IMR-90 (cell line): ENCODE measurements around the gene MAGEF1. TPM values are rescaled to one million over a fixed set of nuclear protein-coding genes. Genes with fewer than 3 reads are reported as not detected.

ENCODE experiments used
- ATAC-seq: fragments of 200-7000 bp; cut with Tn5 transposase; 2 replicates; pipeline ENCODE4 v1.9.1; 2020; ENCODE audit warnings: low read depth, mild to moderate bottlenecking, moderate library complexity
- BruUV-seq: library from RNA; stranded (reverse); fragments of 400-500 nt; replicated peaks from 2 replicates; lab custom pipeline; 2021; lab: Mats Ljungman, UMichigan
- CTCF ChIA-PET: fragments of 300-600 bp; formaldehyde crosslinking; extraction: SDS; loops from one replicate; lab custom pipeline; 2021; ENCODE audit warnings: antibody characterized with exemption; lab: Yijun Ruan, JAX
- POLR2A ChIA-PET: fragments of 300-600 bp; sonication (Branson Sonifier 250); formaldehyde crosslinking; loops from one replicate; lab custom pipeline; 2022; ENCODE audit warnings: antibody characterized with exemption; ENCODE audit not compliant: unreplicated experiment; lab: Charles Lee
- DNase-seq: peaks from one replicate; pipeline ENCODE4 v3.0.0; 2013
- H2AFZ ChIP-seq: replicated peaks from 2 replicates; pipeline ENCODE3; 2013; ENCODE audit warnings: low read length, mild to moderate bottlenecking; ENCODE audit not compliant: poor library complexity
- H2AK5ac ChIP-seq: 2 replicates; pipeline ENCODE4 v1.6.1; 2013; ENCODE audit warnings: low read depth, low read length, inconsistent platforms
- H2AK9ac ChIP-seq: replicated peaks from 2 replicates; pipeline ENCODE3; 2013; ENCODE audit warnings: mild to moderate bottlenecking, low read depth, low read length, moderate library complexity; ENCODE audit not compliant: poor library complexity
- H2BK120ac ChIP-seq: 2 replicates; pipeline ENCODE4 v1.6.1; 2013; ENCODE audit warnings: low read depth, low read length, inconsistent platforms
- H2BK15ac ChIP-seq: 3 replicates; pipeline ENCODE4 v1.6.1; 2013; ENCODE audit warnings: low read depth, low read length, inconsistent platforms
- H2BK20ac ChIP-seq: 2 replicates; pipeline ENCODE4 v1.6.1; 2013; ENCODE audit warnings: low read depth, mild to moderate bottlenecking, inconsistent platforms, low read length, moderate library complexity
- H2BK5ac ChIP-seq: 2 replicates; pipeline ENCODE4 v1.6.1; 2013; ENCODE audit warnings: mild to moderate bottlenecking, low read depth, low read length, inconsistent platforms; ENCODE audit not compliant: poor library complexity, severe bottlenecking
- H3K14ac ChIP-seq: replicated peaks from 2 replicates; pipeline ENCODE4 v1.6.1; 2013; ENCODE audit warnings: low read depth, low read length, inconsistent platforms
- H3K18ac ChIP-seq: 2 replicates; pipeline ENCODE4 v1.6.1; 2013; ENCODE audit warnings: low read depth, low read length, control low read depth
- H3K23ac ChIP-seq: 2 replicates; pipeline ENCODE4 v1.6.1; 2013; ENCODE audit warnings: low read depth, low read length, inconsistent platforms
- H3K27ac ChIP-seq: 2 replicates; pipeline ENCODE4 v1.5.1; 2013; ENCODE audit warnings: mild to moderate bottlenecking, control low read depth, low read length; ENCODE audit not compliant: insufficient read depth
- H3K27me3 ChIP-seq: 2 replicates; pipeline ENCODE4 v1.6.1; 2013; ENCODE audit warnings: low read length; ENCODE audit not compliant: control insufficient read depth, insufficient read depth
- H3K36me3 ChIP-seq: 2 replicates; pipeline ENCODE4 v1.6.1; 2013; ENCODE audit warnings: low read length, mixed read lengths; ENCODE audit not compliant: control insufficient read depth, insufficient read depth
- H3K4ac ChIP-seq: 2 replicates; pipeline ENCODE4 v1.6.1; 2013; ENCODE audit warnings: low read depth, low read length, inconsistent platforms
- H3K4me1 ChIP-seq: 2 replicates; pipeline ENCODE4 v1.6.1; 2013; ENCODE audit warnings: low read length, mixed read lengths; ENCODE audit not compliant: control insufficient read depth, insufficient read depth
- H3K4me2 ChIP-seq: 2 replicates; pipeline ENCODE4 v1.6.1; 2013; ENCODE audit warnings: low read depth, mild to moderate bottlenecking, control low read depth, low read length, moderate library complexity
- H3K4me3 ChIP-seq: 2 replicates; pipeline ENCODE4 v1.5.1; 2013; ENCODE audit warnings: low read depth, mild to moderate bottlenecking, control low read depth, low read length, moderate library complexity; ENCODE audit not compliant: insufficient read depth
- H3K56ac ChIP-seq: 2 replicates; pipeline ENCODE4 v1.6.1; 2013; ENCODE audit warnings: low read length, inconsistent platforms; ENCODE audit not compliant: insufficient read depth; ENCODE audit errors: extremely low read depth
- H3K79me1 ChIP-seq, 2 experiments: 2 replicates each; pipeline ENCODE4 v1.6.1; 2013; ENCODE audit warnings: low read length in 2 of 2, inconsistent platforms in 1 of 2, low read depth in 1 of 2
- H3K9ac ChIP-seq: 2 replicates; pipeline ENCODE4 v1.6.1; 2013; ENCODE audit warnings: low read depth, low read length, control low read depth
- H3K9me1 ChIP-seq: 2 replicates; pipeline ENCODE4 v1.6.1; 2013; ENCODE audit warnings: low read length, inconsistent platforms; ENCODE audit not compliant: insufficient read depth
- H3K9me3 ChIP-seq: 2 replicates; pipeline ENCODE4 v1.6.1; 2013; ENCODE audit warnings: low read length; ENCODE audit not compliant: control insufficient read depth, insufficient read depth
- H4K20me1 ChIP-seq: 2 replicates; pipeline ENCODE4 v1.6.1; 2013; ENCODE audit warnings: low read length, inconsistent platforms; ENCODE audit not compliant: insufficient read depth
- H4K5ac ChIP-seq: 2 replicates; pipeline ENCODE4 v1.6.1; 2013; ENCODE audit warnings: mild to moderate bottlenecking, low read depth, low read length, control low read depth
- H4K8ac ChIP-seq, 2 experiments: 2 replicates each; pipeline ENCODE4 v1.6.1; 2013; ENCODE audit warnings: low read depth in 2 of 2, low read length in 2 of 2, control low read depth in 1 of 2, inconsistent platforms in 1 of 2
- H4K91ac ChIP-seq: 2 replicates; pipeline ENCODE4 v1.6.1; 2013; ENCODE audit warnings: low read depth, low read length, inconsistent platforms; ENCODE audit not compliant: insufficient read depth
- CEBPB ChIP-seq: IDR thresholded peaks from 2 replicates; pipeline ENCODE4 v1.6.1; 2012; ENCODE audit warnings: low read depth, low read length, improper control_type of control experiment
- CHD1 ChIP-seq: IDR thresholded peaks from 2 replicates; pipeline ENCODE4 v1.6.1; 2012; ENCODE audit warnings: low read depth, low read length, improper control_type of control experiment
- FOS ChIP-seq: fragments of 150-350 bp; IDR thresholded peaks from 2 replicates; pipeline ENCODE4 v1.6.1; 2016; ENCODE audit warnings: low read depth, low read length
- WGBS, 2 experiments: methylation state at CpG; one replicate each; pipeline versions ENCODE4 v1.1.5 to v1.1.7; 2013; ENCODE audit warnings: missing lambda C conversion rate in 2 of 2; ENCODE audit not compliant: insufficient read length in 1 of 2; ENCODE audit errors: extremely low coverage in 2 of 2; 5-methylcytosine and 5-hydroxymethylcytosine counted together
- dilution Hi-C: fragments of 300-500 bp; cut with HindIII; formaldehyde crosslinking; loops from one replicate; pipeline ENCODE4 v1.14.3; 2018; ENCODE audit warnings: low sequenced_read_pairs; ENCODE audit not compliant: unreplicated experiment
- in situ Hi-C: fragments of 300-500 bp; cut with MboI; formaldehyde crosslinking; loops from 3 replicates; pipeline ENCODE4 v1.14.3; 2019; ENCODE audit warnings: low sequenced_read_pairs, inconsistent platforms, mixed read lengths
- intact Hi-C: fragments of 100-400 bp; cut with micrococcal nuclease; formaldehyde crosslinking; loops from 2 replicates; pipeline ENCODE4 v1.10.0; 2022
- polyA plus RNA-seq, 3 experiments: library from polyadenylated mRNA; depleted of rRNA; stranded (reverse); fragments of >200 nt; gene quantifications; 2 replicates each; pipeline ENCODE4 v1.2.3, GENCODE V29; 2012; ENCODE audit warnings: low replicate concordance in 1 of 3
- total RNA-seq: library from RNA; depleted of rRNA; stranded (reverse); fragments of >200 nt; gene quantifications from 2 replicates; pipeline ENCODE4 v1.2.3, GENCODE V29; 2012

Gene MAGEF1
- total and polyA plus RNA-seq, 2 of the 4 experiments (the other 2 are of a cell fraction), result 10.6 to 19.4 TPM

- no peak overlapping the region for H3K4ac ChIP-seq
- no peak overlapping the region for H4K91ac ChIP-seq
- H3K18ac ChIP-seq, result no peak overlapping the region
- peak overlapping the region in 1 of 2 experiments; percentile 5; a peak in 1 of 4 replicates for H4K8ac ChIP-seq
- H2AK5ac ChIP-seq, result peak overlapping the region; percentile 16; the same call in 1 of the 2 replicates
- H2AK9ac ChIP-seq, result peak overlapping the region; percentile 48
- H3K4me2 ChIP-seq, result no peak overlapping the region
- H3K9ac ChIP-seq, result no peak overlapping the region
- no peaks in the 10 kb centered on the region for H3K9me3 ChIP-seq
- H2BK120ac ChIP-seq, result no peak overlapping the region
- TF ChIP-seq FOS (peak; percentile 61), CEBPB (0 out of 2 replicates have a peak, but pooled peaks have one; percentile 7), CHD1 (no peak)
- ChIA-PET CTCF (interaction anchor here (1.2 kb wide), 1 partner anchor 179 kb away, joined by 4 read pairs; the partner anchor contains the start of gene EPHB3), POLR2A (interaction anchor here (1.2 kb wide), 1 partner anchor 28 kb away, joined by 28 read pairs; the partner anchor contains the start of gene MAGEF1)
- no peak overlapping the region for H2BK20ac ChIP-seq
- peaks cover 6% of the 10 kb centered on the region; the same call in 1 of the 2 replicates for H3K9me1 ChIP-seq
- intact Hi-C loops (no loop called here), dilution Hi-C loops (no loop called here), in situ Hi-C loops (no loop called here)
- H2BK5ac ChIP-seq, result no peak overlapping the region
- H4K20me1 ChIP-seq, result no peaks in the 10 kb centered on the region
- no peak overlapping the region for H3K23ac ChIP-seq
- no peak overlapping the region for H3K56ac ChIP-seq
- H3K27me3 ChIP-seq, result no peaks in the 10 kb centered on the region; the same call in 1 of the 2 replicates
- H3K27ac ChIP-seq, result no peak overlapping the region
- no peak overlapping the region for H4K5ac ChIP-seq
- peak overlapping the region; percentile 52 for H2AFZ ChIP-seq
- peak; percentile 79 for ATAC-seq
- H3K14ac ChIP-seq, result 0 out of 2 replicates have a peak overlapping the region, but pooled peaks have one; percentile 21
- H3K4me1 ChIP-seq, result peaks cover 8% of the 10 kb centered on the region
- H3K4me3 ChIP-seq, result no peak overlapping the region
- no peaks in the 10 kb centered on the region for H3K79me1 ChIP-seq
- peak; percentile 69 for DNase-seq
- H2BK15ac ChIP-seq, result peak overlapping the region; percentile 55; the same call in 1 of the 3 replicates
- WGBS, 2 experiments, result no CpG with 5 or more reads among the region's 9 CpGs
- no TSS peak for BruUV-seq
- no peaks in the 10 kb centered on the region for H3K36me3 ChIP-seq
Observed at GRCh38 chr3:184740509-184741258, 28.8 kb upstream of the MAGEF1 start.
